Measurements from ENCODE around the gene SARS1. TPM values are rescaled to one million over a fixed set of nuclear protein-coding genes. Genes with fewer than 3 reads are reported as not detected.
A peak's percentile ranks its signal among the peaks of the same experiment; 100 is the strongest.

Gene SARS1
- total RNA-seq, 4 donors from 2014 or later, result 109 to 151 (median 132) TPM

DNA sequence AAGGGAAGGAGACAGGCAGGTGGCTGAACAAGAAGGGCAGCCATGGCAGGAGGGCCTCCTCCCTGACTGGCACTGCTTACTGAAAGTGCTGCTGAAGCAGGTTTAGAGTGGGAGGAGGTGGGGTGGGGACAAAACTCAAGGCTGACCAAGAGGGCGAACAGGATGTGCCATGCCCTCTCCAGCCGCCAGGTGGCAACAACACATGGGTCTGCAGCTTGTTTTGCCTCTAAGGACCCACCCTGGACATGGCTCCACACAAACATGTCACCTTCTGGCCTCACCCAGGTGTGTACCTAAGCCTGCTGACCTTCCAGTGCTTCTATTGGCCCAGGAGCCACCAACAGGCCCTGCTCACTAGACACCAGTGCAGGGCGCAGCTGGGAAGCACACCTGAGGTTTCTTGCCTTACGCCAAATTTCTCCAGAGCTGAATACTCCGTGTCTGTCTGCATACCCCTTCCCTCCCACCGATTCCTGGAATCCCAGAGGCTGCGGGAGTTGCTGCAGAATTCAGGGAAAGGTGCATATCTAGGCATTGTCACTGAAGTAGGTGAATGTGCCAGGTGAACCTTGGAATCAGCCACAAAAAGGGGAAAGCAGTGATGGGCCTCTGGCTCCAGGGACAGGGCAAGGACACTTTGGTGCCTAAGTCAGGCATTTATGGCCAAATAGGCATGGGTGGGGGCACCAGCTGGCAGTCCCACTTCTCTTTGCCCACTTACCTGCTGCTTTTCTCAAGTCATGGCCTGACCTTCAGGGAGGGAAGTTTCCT, 63.9 kb downstream of the SARS1 start:
- ATAC-seq (ENCODE audit: low FRiP score) (peak; percentile 55), DNase-seq (ENCODE audit: low spot score) (peak; percentile 61)

DNA sequence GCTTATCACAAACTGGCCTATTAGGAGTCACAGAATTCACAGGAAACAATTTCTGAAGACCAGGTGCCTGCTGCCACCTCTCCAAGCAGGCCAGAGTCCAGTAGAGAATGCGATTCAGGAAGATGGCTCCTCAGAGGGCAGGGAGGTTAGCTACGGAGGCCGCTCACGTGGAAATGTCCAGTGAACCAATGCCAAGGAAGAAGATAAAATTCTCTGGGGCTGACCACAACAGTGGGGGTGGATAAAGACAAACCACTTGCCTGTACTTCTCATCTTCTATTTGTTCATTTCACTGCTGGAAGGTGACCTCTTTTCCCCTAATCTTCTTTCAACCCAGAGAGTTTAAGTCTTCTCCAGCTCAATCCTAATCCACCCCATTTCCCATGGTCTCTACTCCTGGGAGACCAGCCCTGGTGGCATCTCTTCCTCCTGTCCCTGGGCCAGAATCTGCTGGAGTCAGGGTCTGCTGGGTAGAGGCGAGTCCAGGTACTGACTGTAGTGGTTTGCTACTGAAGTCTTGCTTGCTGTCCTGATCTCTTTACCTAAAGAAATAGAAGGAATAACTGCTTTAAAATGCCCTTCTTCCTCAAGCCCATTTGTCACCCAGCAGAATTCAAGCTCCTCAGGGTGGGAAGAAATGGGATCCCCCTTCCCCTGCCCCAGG, 66.0 kb downstream of the SARS1 start:
- DNase-seq (ENCODE audit: low spot score) (no peak), ATAC-seq (ENCODE audit: low FRiP score) (no peak)
- TF ChIP-seq, protein P1, sequence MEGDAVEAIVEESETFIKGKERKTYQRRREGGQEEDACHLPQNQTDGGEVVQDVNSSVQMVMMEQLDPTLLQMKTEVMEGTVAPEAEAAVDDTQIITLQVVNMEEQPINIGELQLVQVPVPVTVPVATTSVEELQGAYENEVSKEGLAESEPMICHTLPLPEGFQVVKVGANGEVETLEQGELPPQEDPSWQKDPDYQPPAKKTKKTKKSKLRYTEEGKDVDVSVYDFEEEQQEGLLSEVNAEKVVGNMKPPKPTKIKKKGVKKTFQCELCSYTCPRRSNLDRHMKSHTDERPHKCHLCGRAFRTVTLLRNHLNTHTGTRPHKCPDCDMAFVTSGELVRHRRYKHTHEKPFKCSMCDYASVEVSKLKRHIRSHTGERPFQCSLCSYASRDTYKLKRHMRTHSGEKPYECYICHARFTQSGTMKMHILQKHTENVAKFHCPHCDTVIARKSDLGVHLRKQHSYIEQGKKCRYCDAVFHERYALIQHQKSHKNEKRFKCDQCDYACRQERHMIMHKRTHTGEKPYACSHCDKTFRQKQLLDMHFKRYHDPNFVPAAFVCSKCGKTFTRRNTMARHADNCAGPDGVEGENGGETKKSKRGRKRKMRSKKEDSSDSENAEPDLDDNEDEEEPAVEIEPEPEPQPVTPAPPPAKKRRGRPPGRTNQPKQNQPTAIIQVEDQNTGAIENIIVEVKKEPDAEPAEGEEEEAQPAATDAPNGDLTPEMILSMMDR (IDR thresholded peaks at IDR 0.05), result no peak

More for the DNA sequence above, 63.9 kb downstream of the SARS1 start:
- TF ChIP-seq, protein P1 (IDR thresholded peaks at IDR 0.05), result peak in 1 of 3 donors; percentile 45

DNA sequence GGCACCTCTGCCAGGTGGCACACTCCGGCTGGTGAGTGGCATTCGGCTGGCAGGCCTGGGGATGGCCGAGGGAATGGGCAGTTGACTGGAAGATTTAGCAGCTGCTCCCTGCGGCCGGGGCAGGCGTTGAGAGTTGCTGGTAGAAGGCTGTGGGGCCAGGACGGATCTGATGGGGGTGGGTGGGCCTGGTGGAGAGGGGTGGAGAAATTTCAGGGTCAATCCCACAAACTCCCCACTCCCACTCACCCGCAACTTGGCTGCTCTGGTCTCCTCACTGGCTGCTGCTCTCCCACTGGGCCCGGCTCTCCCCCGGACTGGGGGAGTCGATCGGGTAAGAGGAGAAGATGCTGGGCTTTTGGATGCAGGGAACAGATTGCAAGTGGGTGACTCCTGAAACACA, 67.1 kb downstream of the SARS1 start:
- ATAC-seq (ENCODE audit: low FRiP score) (no peak), DNase-seq (ENCODE audit: low spot score) (no peak)
- TF ChIP-seq, protein P1 (IDR thresholded peaks at IDR 0.05), result no peak

DNA sequence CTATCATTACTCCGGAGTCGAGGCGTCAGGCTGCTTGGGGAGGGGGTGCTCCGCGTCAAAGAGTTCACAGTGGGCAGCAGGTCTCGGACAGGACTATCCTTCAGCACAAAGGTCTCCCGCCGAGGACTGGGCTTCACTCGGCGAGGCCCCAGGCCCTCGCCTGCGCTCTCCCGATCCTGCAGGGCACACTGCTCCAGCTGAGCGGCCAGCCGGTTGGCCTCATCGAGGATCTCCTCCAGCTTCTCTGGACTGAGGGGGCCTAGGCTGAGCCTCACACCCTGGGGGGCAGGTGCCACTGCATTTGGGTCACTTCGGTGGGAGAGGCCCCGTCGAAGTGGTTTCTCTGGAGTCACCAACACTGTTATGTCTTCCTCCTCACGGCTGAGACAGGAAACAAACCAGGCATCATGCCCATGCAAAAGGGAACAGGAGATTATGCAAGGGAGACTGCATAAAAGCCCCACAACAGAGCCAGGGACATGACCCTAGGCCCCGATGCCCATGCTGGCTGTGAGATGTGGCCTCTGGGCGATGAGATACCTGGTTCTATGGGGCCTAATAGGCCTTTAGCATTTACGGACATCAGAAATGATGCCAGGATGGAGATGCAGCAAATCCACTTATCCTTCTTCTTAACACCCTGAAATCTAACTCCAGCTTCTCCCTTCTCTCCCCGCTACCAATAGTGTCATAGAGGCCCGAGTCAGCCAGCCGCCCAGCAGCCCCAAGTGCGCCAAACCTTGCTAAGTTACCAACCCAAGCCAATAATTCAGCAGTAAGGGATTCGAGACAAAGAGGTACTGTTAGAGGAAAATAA, 68.2 kb downstream of the SARS1 start:
- no peak for ATAC-seq (ENCODE audit: low FRiP score)
- TF ChIP-seq, protein P1 (IDR thresholded peaks at IDR 0.05), result no peak
- no peak for DNase-seq (ENCODE audit: low spot score)

GRCh38 chr1:109282497-109282951, 68.8 kb downstream of the SARS1 start:
- no peak for ATAC-seq (ENCODE audit: low FRiP score)
- TF ChIP-seq, protein P1 (IDR thresholded peaks at IDR 0.05), result no peak
- DNase-seq (ENCODE audit: low spot score), result no peak

DNA sequence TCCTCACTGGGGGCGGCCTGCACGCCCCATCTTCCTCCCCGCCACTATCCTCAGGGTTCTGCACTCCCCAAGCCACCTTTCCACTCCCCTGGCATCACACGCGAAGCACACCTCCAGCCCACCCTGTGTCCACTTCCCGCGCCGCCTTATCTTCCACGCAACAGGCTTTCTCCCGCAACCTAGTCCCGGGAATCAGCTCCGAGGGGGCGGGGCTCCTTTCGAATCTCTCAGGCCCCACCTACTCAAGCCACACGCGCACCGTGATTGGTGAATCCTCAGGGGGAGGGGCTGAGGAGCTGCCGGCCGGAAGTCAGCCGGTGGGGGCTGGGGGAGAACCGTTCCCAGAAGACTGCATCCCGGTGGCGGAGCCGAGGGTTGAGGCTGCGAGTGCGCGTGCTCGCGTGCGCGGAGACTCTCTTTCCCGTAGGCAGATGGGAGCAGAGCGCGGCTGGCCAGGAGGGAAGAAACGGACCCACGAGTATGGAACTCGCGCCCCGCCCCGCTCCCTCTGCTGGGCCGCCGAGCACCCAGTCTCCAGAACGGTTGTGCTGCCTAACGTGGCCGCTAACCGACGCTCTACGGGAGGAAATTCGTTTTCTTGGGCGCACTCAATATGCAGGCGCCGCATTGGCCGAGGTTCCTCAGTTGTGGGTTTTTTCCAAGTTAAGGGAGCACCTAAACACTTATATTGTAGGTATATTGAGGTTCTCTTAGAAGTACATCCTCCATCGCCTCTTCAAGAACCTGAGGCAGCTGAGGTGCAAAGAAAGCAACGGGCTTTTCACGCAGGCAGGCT, 69.4 kb downstream of the SARS1 start, which contains the start of gene PSRC1:
Gene PSRC1, minus strand, starts transcription at position 194 of the 796 bp plus-strand sequence.
- TF ChIP-seq, protein P1 (IDR thresholded peaks at IDR 0.05), result peak in 1 of 3 donors; percentile 12

More for the DNA sequence above, 69.4 kb downstream of the SARS1 start, which contains the start of gene PSRC1:
- ATAC-seq (ENCODE audit: low FRiP score), result peak; percentile 98
- peak; percentile 95 for DNase-seq (ENCODE audit: low spot score)
